NCI-H524 (cell line): ENCODE measurements around the gene ZCCHC13.
"Not testable (repeated sequence)": the region's sequence is repeated elsewhere in the genome, so short reads cannot be mapped to it uniquely, and the experiment has no call there.

Experiments used
- DNase-seq, 2 experiments: peaks; one replicate each; lab custom pipeline; 2025; lab: John Stamatoyannopoulos, UW

The ZCCHC13 gene

DNA sequence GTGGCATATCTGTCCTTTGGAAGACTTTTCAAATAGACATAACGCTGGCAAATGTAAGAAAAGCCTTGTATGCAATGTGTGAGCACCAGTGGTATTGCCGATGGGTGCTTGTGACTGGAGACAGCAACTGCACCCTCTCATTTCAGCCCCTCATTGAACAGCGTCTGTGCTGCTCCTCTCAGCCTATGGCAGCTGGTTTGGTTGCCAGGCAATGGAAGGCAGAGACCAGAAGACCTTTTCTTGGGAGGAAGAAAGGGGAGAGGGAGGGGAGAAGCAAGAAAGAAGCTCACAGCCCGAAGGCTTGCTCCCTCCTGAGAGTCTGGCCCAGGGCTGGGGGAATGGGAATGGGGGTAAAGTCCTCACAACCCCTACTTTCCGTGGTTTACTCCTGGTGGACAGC is 20.2 kb downstream of the ZCCHC13 start:
- DNase-seq = peak; percentile 48 to 73

DNA sequence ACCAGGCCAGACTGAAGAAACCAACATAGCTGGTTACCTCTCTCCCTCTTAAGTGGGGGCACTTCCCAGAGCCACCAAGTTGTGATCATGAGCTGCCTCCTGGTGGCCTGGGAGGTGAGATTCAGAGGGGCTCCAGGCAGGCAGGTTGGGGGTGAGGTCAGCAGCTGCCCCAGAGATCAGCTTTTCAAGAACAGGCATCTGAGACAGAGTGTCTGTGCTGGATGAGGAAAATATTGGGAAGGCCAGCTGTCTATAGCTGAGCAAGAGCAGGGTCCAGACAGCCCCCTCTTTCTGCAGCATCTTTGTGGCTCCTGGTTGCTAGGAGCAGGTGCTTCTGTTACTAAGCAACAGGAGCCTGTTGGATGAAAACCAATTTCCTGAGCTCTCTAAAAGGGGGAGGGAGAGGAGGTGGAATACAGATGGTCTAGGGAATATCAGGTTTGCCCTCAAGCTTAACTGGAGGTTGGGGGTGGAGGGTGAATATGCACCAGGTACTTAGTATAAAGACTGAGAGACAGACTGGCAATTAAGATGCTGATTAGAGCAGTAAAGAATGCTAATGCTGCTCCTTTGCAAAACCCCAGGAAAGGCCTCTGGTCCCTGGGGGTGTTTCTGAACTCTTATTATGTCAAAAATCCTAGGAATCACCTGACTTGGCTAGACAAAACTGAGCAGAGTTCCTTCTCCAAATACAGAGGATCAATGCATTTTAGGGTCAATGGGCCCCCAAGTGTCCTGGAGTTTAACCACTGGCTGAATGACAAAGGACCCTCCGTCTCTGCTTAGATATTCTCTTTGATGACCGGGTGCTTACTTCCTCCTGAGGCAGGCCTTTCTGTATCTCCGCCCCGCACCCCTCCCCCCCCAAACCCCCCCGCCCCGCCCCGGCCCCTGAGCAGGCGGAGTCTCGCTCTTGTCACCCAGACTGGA is 21.4 kb downstream of the ZCCHC13 start:
- DNase-seq = peak; percentile 96 to 99

DNA sequence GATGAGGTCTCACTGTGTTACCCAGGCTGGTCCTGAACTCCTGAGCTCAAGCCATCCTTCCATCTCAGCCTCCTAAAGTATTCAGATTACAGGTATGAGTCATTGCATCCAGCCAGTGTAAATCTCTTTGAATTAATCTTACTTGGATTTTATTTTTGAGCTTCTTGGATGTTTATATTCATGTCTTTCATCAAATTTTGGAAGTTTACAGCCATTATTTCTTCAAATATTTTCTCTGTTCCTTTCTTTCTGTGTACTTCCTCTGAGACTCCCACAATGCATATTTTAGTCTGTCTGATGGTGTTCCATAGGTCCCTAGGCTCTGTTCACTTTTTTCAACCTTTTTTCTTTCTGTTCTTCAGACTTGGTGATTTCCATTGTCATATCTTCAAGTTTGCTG is 34.9 kb downstream of the ZCCHC13 start:
- no peak for DNase-seq

DNA sequence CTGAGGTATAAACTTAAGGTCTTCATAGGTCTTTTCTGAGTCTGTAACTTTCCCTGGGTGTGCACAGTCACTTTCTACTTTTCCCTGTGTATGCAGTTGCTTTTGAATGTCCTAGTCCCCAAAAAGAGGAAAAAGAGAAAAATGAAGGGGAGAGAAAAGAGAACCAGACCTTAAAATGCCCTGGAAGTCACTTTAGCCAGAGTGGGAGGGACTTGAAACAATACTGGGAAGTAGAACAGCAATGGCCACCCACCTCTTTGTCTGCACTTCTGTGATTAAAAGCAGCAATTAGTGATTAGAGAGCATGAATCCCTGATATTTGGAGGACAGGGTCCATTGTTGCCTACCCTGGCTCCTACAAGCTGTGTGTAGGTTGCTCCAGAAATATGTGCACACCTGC is 36.1 kb downstream of the ZCCHC13 start:
- DNase-seq = no peak

DNA sequence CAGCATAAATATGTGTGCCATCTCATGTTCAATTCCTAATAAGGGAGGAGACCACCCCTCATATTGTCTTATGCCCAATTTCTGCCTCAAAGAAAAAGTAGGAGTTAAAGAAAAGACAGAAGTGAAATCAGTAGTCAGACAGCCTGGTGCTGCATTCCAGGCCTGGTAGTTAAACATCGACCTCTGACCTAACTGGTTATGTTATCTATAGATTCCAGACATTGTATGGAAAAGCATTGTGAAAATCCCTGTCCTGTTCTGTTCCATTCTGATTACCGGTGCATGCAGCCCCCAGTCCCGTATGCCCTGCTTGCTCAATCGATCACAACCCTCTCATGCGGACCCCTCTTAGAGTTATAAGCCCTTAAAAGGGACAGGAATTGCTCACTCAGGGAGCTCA is 38.2 kb downstream of the ZCCHC13 start:
- DNase-seq = not testable (repeated sequence)

DNA sequence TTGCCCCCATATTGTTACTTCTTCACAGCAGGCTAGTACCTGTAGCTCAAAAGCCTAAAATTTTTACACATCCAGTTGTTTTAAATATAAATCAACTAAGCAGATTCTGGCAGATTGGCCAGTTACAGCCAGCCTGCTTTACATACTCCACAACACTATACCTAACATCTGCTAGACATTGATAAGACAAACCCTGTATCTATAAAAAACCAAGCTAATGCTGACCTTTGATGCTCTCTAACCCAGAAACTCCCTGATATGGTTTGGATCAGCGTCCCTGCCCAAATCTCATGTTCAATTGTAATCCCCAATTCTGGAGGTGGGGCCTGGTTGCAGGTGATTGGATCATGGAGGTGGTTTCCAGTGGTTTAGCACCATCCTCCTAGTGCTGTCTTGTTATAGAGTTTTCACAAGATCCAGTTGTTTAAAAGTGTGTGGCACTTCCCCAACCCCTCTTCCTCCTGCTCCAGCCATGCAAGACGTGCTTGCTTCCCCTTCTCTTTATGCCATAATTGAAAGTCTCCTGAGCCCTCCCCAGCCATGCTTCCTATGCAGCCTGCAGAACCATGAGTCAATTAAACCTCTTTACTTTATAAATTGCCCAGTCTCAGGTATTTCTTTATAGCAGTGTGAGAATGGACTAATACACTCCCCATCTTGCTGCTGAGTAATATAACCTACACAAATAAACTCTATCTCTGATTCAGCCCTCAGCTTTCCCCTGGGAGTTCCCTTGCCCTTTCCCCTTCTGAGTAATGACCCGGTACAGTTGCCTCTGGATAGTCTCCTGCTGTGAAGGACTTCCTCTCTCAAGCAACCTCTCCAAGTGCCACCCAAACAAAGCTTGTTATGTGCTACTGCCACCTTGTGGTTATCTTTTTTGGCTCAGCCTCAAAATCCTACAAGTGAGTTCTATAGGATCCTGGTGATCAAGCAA is 39.6 kb downstream of the ZCCHC13 start:
- peak; percentile 92 to 94 for DNase-seq

DNA sequence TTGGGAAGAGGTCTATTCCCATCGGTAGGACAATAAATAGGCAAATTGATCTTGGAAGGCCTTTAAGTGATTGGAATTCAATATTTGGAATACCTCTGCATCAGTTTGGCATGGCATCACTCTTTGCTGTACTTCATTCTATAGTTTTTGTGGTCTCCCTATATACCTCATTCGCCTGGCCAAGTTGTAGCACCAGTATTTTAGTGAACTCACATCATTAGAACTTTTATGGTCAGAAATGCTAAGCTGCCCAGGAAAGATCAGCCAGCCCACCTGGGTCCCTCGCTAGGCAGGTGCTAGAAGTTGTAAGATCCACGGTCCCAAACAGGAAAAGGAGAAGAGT is 40.3 kb downstream of the ZCCHC13 start:
- no peak for DNase-seq

DNA sequence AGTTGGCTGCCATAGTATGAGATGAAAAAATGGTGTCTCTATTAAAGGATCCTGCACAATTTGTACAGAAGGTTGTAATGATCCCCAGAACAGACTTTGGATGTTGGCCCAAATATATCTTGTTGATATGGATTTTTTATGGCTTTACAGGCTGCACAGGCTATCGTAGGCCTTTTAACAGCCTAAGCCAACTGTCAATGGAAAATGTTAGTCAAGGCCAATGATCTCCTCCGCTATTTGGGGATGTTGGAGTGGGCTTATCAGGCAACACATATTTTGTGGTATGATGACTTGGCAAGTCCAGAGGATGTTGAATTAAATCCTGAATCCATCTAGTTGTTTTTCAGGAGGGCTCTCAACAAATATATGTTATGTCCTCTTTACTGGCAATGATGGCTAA is 42.1 kb downstream of the ZCCHC13 start:
- no peak for DNase-seq

DNA sequence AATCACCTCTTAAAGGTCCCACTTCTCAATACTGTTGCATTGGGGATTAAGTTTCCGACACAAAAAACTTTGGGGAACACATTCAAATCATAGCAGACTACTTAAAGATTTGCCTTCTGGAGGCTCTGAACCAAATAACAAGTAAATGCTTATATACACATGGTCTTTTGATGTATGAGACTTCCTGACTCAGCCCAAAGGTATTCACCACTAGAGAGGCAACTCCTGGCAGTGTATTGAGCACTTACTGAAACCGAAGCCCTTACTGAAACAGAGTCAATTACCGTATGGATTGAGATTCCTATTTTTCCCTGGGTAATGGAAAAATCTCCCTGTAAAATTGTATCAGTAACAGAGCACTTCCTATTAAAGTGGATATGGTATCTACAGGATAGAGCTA is 45.4 kb downstream of the ZCCHC13 start:
- no peak for DNase-seq

DNA sequence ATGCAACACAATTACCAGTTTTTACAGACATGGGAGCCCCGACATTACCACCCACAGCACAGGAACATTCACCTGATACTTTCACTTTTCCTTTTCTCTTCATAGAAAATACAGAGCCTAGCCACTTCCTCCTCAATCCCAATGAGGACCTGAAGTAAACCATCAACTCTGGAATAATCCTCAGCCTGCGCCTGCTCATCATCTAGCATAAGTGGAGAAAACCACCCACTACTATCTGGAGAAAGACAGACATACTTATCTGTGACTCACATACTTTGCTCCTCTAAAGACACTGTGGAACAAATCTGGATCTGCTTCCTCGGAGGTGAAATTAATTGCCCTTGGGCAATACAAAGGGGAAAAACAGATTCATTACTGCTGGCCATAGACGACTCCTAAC is 47.8 kb downstream of the ZCCHC13 start:
- DNase-seq = no peak

DNA sequence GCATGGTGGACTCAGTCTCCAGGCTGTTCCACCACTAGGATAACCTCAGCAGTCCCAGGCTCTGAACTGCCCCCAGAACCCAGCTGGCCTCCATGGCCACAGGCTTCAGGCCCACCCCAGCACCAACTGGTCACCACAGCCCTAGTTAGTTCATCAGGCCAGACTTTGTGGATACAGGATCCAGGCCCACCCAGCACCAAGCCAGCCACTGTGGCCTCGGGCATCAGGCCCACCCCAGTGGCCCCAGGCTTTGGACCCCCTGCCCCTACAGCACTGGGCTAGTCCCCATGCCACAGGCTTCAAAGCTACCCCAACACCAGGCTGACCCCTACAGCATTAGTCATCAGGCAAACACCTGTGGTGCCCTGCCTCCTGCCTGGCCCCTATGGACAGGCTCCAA is 50.0 kb downstream of the ZCCHC13 start:
- DNase-seq = no peak
